HG03439 (cell line): Measurements from ENCODE around the gene RGS2.

ENCODE experiments used
- ATAC-seq: cut with Tn5 transposase; IDR thresholded peaks from one replicate; pipeline ENCODE4 v1.9.1; 2021; ENCODE audit warnings: mild to moderate bottlenecking, moderate library complexity; ENCODE audit not compliant: unreplicated experiment

RGS2 gene

DNA sequence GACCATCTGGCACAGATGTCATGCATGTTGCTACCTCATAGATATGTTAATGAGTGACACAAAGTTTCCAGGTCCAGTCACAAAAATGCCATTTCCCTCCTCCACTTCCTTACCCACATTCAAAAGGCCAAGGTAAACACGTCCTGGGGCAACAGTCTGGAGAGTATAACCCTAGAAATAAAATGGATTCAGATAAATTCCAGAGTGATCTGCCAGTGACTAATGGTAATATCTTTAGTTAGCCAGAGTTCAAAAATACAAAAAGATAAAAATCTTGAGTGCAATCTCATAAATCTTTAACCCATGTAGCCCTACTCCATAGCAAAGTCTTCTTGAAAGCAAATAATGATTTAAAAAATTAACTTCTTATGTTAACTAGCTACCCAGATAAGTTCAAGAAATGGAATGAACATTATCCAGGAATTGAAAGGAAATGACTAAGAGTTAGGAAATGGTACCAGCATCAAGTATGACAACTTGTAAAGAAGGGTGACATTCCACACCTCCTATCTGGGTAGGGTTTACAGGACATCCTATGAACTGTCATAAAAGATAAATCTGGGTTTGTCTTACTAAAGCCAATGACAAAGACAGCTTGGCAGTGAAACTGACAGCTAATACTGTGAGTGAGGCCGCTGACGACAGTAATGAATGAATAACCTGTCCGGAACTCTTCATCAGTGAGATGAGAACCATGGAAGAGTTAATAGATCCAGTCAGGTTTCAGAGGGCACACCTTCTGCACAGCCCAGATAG is 18.1 kb downstream of the RGS2 start:
- ATAC-seq: no peak

DNA sequence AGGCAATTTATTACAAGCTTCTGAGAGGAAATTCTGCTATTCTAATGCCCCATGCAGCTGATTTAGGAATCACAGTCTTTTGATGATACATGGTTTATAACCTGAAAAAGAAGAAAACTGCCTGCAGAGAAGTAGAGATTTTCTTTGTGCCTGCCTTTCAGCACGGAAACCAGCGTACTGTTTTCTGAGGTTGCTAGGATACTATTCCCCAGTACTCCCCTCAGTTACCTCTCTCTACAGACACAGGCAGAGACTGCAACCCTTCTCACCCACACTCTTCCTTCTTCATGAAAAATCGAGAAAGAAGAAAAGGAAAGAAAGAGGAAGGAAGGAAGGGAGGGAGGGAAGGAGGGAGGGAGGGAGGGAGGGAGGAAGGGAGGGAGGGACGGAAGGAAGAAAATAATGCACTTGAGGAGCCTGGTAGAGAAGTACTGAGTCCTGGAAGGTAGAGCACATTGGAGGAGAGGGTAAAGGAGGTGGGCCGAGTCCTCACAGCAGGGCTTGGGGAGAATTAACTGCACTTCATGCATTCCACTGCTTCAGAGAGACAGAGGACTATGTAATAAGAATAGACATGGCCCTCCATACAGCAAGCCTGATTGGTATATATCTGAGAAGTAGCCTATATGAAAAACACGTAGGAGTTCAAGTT is 21.9 kb downstream of the RGS2 start:
- ATAC-seq: no peak

GRCh38 chr1:192831706-192832355 is 23.0 kb downstream of the RGS2 start:
- no peak for ATAC-seq

DNA sequence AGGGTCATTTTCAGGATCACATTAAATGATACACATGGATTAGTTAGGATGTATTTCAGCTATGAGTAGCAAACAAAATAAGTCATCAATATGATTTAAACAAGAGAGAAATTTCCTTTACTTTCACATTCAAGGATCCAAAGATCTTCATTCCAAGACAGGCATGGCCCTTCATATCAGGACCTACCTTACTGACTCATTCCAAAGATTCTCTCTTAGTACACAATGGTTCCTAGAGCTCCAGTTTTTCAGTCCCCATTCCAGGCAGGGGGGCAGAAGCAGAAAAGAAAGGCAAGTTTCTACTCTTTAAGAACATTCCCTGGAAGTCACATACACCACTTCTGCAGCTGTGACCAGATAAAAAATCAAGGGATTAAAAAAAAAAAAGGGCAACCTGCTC is 23.7 kb downstream of the RGS2 start:
- ATAC-seq: no peak

DNA sequence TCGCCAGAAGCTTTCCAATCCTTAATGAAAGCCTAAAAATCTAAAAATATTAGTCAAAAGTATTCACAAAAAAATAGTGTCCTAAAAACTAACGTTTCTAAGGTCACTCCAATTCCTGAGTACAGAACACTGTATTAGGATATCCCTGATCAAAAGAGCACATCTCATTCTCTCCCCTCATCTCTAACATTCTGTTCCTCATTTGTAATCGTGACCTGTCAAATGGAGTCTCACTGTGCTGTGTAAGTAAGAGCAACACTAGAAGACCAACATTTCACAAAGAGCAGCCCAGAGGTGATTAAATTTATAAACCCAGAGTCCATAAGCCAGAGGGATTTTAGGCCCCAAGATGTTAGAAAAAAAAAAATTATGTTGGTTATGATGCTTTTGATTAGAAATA is 26.3 kb downstream of the RGS2 start:
- ATAC-seq: no peak

GRCh38 chr1:192839162-192840066 is 30.6 kb downstream of the RGS2 start:
- no peak for ATAC-seq

GRCh38 chr1:192844360-192844759 is 35.5 kb downstream of the RGS2 start:
- ATAC-seq: no peak

DNA sequence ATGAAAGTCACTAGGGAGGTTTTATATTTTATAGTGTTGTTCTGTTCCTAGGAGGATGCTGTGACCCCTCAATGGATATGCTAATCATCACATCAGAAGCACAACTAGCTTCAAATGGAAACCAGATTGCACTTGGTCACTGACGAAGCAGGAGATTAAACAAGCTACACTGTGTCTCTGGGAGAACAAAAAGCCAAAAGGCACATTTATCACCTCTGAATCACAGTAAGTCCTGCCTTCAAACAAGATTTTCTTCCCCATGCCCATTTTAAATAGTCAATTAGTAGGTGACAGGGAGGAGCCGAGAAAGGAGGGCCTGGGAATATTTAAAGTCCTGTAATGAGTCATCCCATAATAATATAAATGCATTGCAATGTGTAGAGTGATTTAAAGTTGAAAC is 38.1 kb downstream of the RGS2 start:
- ATAC-seq: no peak

DNA sequence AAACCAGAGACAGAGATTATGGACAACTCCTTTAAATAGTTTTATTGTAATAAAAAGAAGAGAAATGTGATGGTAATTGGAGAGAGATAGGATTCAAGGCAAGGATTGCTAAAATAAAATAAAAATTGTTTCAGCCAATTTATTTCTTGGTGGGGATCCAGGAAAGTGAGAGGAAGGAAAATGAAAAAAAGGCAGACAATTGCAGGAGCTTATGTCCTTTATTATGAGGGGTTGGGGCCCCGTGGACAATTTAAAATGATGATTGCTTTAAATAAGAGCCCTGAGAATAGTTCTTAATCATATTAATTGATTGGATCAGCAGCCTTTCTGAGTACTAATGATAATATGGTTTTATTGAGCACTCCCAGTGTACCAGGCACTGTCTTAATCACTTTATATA is 40.2 kb downstream of the RGS2 start:
- ATAC-seq: no peak

GRCh38 chr1:192849442-192849841 is 40.6 kb downstream of the RGS2 start:
- ATAC-seq: no peak

GRCh38 chr1:192852001-192852947 is 43.4 kb downstream of the RGS2 start:
- ATAC-seq: no peak

GRCh38 chr1:192858456-192858855 is 49.6 kb downstream of the RGS2 start:
- ATAC-seq: no peak

DNA sequence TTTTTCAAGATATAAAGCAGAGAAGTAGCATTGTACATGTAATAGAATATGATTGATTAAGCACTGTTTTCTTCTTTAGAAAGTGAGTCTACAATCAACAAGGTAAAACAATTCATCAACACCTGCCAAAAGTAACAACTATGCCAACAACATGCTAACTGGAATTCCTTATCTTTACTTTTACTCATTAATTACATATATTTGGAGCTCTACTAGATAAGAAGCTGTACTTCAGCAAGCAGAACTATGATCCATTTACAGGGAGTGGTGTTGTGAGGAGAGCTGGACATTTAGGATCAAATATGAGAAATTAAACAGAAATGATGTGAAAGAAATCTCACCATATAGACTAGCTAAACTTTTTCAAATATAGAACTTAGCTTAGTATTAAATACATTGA is 51.0 kb downstream of the RGS2 start:
- ATAC-seq: no peak

GRCh38 chr1:192860478-192861185 is 51.8 kb downstream of the RGS2 start:
- ATAC-seq: no peak

DNA sequence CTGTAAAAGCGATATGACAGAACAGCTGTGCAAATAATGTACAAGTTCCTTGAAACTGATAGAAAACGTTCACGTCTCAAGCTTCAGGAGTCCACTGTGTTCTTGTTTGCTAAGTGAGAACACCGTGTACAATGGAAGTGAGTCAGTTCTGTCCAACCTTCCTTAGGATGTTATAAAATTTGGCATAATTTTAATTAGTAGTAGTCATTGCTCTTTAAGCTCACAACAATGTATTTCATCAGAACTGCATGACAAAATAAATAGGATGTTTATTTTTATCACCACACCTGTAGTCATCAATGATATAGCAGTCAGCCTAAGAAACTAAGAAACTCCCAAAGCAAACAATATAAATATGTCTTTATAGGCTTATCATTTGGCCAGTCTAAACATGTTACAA is 53.0 kb downstream of the RGS2 start:
- no peak for ATAC-seq
